Measurements from ENCODE around the gene ZDHHC11.
"Not testable (repeated sequence)": the region's sequence is repeated elsewhere in the genome, so short reads cannot be mapped to it uniquely, and the experiment has no call there.

The ZDHHC11 gene

DNA sequence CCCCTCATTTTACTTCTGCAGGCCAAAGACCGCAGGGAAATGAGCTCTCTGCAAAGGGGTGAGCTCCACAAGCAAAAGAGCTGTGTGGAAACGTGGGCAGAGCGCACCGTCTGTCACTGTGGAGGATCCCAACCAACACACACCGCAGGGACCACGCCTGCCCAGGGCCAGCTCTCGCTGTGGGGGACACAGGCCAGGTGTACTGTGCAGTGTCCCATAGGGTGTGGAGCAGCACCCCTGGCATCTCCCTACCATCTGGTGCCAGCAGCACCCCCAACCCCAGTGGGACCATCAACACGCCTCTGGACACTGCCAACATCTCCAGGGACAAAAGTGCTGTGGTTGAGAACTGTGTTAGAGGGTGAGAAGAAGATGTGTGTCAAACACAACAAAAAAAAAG, 27.9 kb upstream of the ZDHHC11 start:
- not testable (repeated sequence) for DNase-seq (ENCODE audit: low read depth)

DNA sequence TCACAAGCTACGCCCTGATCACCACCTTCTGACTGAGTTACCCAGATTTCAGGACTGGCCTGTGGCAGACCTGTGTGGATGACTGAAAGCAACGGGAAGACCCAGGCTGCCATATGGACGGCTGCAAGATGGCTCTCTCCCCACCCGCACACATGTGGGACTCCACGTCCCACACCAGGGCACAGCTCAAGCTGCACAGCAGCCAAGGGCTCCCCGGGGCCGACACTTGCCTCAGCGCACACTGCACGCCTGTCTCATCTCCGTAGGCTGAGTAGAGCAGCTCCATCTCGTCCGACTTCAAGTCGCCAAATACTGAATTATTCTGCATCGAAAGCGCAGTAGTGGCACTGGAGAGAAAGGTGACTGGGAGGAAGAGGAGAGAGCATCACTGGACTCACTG, 27.3 kb upstream of the ZDHHC11 start:
- DNase-seq (ENCODE audit: low read depth) = no peak

DNA sequence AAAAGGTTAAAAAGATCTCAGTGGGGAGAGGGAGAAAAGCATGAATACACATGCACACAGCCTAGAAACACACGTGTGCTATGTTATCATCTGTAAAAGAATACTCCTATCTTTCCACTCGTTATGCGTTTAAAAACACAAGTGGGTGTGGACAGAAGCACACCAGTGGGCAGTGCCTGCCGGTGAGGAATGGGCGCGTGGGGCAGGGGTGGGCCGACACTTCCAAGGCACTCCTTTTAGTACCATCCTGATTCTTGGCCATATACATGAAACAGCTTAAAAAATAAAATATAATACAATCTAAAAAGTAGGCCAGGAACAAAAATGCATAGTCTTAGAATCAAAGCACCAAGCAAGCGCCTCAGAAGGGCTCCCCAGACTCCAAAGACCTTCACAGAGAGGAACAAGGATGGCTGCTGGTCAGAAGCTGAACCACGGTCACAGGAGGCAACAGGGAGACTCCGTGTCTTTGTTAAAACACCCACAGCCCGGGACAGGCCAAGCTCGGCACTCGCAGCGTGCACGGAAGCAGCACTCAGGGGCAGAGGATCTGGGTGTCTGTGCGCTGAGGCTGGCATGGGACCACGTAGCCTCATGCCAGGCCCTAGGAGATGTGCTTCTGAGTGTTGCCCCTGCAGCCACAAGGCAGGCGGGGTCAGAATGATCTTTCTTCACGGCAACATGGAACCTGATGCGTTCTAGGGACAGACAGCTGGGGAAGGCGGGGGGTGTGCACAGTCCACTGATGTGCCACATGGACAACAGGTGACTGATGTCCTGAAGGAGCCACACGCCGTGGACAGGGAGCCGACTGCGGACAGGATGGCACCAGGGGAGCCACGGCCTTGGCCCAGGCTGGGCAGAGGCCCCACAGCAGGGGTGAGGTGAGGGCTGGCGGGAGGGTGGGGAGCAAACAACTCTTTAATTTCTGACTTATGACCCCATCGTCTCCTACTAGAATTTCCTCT, 25.9 kb upstream of the ZDHHC11 start:
- DNase-seq (ENCODE audit: low read depth) = no peak

DNA sequence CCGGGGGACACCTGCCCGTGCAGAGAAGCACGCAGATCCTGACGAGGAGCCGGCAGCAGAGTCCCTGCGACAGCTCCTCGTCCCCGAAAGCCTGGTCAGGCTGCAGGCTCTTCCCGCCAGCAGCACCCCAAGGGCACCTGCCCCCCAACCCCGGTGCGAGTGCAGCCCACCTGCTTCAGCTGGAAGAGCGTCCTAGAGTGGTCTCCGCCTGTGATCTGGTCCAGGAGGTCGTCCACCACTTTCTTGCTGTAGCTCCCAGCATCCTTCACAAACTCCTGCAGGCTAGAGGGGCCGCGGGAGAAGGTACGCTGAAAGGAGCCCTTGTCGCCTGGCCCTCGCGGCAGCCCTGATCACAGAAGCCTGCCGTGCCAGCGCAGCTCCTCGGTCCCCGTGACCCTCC, 25.1 kb upstream of the ZDHHC11 start:
- no peak for DNase-seq (ENCODE audit: low read depth)

DNA sequence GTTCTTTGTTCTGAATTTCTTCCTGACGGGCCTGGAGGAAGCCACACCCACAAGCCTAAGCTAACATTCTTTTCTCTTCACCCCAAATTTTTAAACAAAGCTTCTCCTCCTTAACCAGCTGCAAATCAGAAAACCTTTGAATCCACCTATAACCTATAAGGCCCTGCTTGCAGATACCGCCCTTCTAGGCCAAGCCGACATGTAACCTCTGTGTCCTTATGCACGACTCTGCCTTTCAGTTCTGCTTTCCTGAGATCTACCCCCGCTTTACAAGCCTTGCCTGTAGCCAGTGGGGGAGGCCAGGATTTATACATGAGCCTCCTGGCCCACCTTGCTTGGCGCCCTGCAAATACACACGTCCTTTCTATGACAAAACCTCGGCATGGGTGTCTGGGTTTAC, 22.5 kb upstream of the ZDHHC11 start:
- DNase-seq (ENCODE audit: low read depth) = no peak

DNA sequence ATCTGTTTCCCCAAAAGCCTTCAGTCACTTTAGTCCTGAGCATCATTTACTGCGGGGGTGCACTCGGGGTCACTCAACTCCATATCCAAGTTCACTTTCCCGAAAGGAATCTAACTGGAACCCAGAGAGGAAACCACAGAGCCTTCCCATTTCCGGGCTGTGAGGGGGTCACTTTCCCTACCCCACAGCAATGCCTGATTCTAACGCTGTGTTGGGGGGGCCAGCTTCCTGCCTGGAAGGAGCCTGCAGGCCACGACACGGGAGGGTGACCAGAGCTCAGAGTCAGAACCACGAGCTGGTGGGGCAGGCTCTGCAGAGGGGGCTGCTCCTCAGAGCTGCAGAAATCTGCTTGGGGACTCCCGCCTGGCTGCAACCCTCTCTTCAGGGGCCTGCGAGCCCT, 21.5 kb upstream of the ZDHHC11 start:
- no peak for DNase-seq (ENCODE audit: low read depth)

DNA sequence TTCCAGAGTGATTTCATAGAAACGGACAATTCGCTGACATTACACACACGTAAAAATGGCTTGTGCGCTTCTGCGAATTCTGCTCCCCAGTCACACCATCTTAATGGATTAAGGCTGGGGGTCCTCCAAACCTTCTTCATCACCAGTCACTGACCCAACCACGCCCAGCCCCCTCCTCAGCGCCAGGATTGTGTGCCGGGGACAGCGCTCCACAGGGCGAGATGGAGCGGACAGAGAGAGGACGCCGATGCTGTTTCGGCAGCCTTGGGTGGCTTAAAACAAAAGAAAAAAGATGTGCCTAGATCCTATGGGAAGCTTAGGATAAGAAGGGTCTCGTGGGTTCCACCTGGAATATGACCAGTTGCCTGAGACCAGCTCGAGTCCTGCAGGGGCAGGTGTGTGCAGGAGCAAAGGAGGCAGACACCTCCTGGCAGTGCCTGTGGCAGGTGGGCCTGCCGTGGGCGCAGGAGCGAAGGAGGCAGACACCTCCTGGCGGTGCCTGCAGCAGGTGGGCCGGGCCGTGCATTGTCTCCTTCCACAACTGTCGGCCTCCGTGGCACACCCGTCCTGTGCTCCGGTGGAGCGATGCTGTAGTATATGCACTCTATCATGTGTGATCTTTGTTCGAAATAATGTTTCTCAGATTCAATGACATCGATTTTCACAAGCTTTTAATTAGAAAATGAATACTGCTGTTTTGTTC, 21.0 kb upstream of the ZDHHC11 start:
- no peak for DNase-seq (ENCODE audit: low read depth)

DNA sequence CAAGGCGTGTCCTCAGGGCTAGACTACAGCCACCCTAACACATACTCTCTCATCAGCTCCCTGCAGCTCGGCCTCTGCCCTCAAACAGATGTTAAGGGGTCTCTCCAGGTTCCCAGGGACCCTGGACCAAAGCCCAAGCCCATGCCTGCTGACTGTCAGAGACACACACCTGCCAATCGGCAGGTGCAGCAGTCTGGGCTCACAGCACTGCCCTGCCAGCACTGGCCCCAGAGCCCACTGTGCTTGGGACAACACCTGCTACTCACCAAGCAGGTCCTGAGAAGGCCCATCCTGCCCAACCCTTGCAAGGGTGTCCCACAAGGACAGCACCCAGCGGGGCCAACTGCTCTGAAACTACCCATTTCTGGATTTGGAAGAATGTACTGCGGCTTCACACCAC, 20.2 kb upstream of the ZDHHC11 start:
- no peak for DNase-seq (ENCODE audit: low read depth)

DNA sequence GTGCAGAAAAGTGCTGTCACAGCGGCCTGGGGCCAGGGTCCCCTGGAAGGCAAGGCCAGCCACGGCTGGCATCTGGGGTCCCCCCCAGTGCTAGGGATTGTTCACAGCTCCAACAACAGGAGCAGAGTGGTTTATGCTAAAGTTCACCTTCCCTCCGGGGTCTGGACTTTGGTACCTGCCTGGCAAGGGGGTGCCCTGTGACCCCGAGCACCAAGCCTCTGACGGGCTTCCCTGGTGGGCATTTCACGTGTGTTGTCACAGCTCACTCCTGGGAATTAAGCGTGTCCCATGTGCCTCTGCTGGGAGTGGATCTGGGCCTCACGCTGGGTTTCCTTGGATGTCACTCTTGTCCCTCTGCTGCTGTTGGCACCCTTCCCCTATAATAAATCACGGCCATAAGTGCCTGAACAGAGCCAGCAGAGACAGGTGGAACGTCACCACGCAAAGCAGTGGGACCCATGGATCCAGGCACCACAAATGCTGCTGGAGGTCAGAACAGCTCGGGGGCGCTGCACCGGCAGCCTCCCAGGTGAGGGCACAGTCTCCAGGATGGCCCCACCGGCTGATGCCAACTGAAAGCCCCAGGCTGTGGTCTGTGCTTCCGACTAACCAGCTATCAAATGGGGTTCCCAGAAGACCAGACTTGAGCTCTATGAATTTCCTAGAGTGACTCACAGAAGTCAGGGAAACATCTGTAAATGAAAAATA, 17.8 kb upstream of the ZDHHC11 start:
- no peak for DNase-seq (ENCODE audit: low read depth)

DNA sequence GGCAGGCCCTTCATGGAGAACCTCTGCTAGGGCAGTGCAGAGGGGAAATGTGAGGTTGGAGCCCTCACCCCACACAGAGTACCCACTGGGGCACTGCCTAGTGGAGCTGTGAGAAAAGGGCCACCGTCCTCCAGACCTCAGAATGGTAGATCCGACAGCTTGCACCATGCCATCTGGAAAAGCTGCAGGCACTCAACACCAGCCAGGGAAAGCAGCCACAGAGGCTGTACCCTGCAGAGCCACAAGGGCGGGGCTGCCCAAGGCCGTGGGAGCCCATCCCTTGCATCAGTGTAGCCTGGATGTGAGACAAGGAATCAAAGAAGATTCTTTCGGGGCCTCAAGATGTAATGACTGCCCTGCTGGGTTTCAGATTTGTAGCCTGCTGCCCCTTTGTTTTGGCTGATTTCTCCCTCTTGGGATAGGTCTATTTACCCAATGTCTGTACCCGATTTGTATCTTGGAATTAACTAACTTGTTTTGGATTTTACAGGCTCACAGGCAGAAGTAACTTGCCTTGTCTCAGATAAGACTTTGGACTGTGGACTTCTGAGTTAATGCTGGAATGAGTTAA, 16.6 kb upstream of the ZDHHC11 start:
- DNase-seq (ENCODE audit: low read depth) = no peak

DNA sequence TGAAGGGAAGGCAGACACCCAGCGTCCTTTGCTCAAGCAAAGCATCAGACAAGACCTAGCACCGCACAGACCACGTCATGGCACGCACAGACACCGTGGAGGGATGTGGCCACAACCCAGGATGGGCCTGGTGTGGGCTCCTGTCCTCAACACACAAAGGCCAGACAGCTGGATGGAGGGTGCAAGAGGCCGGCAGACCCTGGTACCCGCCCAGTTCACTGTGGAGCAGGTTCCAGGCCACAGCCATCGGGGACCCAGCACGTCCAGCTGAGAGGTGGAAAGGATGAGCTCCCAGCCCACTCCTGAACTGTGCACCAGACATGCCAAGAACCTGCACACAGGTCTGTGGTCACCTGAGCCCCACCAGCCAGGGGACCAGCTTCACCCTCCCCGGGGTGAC, 15.0 kb upstream of the ZDHHC11 start:
- DNase-seq (ENCODE audit: low read depth) = no peak

DNA sequence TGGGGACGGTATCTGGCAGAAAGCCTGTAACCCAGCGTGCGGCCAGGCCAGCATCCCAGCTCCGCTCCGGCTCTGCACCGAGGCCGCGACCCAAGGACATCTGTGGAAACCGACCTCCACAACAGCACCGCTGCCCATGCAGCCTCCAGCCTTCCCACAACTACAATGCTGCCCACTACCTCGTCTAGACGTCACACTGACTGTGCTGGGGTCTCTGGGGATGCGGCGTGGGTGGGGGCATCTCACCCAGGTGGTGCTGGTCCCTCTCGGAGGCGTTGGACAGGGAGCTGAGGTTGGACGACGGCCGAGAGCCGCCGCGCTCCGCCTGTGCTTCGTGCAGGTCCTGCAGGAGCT, 14.4 kb upstream of the ZDHHC11 start:
- no peak for DNase-seq (ENCODE audit: low read depth)

DNA sequence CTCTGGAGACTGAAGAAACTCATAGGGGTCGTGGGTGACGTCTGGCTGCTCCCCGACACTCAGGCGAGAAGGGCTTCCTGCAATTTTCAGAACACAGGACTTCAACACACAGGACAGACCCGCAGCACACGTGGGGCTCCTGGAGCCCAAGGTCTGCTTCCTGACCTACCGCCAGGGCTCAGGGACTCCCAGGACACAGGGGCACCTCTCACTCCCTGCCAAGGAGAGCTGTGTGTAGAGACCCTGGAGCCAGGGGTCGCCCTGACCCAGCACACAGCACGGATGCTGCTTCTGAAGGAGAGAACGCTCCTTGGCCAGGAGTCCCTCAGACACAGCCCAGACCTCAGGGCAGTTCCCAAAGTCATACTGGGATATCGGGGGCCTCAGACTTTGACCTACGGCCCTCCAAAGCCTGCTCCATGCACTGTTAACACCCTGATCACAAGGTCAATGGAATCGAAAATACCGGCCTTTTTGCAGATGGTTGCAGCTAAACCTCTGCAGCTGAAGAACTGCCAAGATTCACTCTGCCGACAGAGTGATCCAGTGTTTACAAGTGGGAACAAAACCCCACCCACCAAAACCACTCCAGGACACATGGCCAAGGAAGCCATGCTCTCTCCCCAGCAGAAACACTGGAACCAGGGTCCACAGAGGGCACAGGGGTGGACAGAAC, 13.8 kb upstream of the ZDHHC11 start:
- DNase-seq (ENCODE audit: low read depth) = no peak

DNA sequence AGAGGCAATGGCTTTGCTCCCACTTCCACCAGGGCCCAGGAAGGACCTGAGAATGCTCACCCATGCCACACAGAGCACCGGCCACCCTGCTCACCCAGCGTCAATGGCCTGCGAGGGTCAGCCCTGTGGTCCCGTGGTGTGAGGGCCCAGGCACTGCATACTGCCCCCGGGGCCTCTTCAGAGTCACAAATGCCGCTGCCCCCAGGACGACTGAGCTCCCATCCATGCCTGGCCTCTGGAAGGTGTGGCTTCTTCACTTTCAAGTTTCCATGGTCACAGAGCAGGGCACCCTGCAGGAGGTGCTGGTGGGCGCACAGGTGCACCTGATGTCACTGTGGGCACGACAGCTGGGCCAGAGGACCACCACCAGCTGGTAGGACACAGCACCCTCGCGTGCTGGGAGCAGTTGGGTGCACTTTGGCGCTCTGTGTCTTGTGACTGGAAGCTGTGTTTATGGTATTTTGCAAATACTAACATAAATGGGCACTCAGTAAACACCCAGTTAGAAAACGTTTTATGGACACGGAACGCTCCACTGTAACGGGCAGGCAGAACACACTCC, 12.5 kb upstream of the ZDHHC11 start:
- no peak for DNase-seq (ENCODE audit: low read depth)

DNA sequence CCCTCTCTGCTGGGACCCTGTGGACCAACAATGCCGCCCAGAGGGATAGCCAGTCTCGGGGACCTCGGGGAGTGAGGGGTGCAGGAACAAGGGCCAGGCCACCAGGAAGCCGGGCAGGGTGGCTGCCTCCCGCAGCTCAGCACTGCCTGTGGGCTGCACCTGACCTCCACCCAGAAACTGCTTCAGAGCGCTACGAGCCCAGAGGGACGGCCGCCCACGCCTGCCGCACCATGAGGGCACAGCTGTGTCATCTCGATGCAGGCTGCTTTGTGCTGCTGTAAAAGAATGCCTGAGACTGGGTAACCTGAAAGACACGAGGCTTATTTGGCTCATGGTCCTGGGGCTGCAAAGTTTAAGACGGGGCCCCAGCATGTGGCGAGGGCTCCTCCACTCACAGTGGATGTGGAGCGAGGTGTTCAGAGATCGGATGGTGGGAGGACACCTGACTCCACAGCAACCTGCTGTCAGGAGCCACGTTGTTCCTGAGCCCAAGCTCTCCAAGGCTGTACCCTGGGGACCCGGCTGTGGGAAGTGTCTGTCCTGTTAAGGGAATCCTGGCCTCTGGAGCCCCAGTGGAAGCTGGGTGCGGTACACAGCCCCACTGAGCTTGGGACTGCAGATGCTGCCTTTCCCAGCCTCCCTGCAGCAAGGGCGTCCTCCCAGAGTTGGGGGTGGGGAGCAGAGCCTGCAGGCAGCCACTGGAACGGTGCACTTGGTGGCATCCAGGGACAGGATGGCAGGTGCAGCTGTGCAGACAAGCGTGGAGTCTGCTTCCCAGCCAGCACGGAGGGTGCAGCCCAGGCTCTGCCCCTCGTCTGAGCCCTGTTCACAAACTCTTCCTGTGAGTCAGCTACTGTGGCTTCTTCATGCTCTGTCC, 11.8 kb upstream of the ZDHHC11 start:
- DNase-seq (ENCODE audit: low read depth) = no peak

DNA sequence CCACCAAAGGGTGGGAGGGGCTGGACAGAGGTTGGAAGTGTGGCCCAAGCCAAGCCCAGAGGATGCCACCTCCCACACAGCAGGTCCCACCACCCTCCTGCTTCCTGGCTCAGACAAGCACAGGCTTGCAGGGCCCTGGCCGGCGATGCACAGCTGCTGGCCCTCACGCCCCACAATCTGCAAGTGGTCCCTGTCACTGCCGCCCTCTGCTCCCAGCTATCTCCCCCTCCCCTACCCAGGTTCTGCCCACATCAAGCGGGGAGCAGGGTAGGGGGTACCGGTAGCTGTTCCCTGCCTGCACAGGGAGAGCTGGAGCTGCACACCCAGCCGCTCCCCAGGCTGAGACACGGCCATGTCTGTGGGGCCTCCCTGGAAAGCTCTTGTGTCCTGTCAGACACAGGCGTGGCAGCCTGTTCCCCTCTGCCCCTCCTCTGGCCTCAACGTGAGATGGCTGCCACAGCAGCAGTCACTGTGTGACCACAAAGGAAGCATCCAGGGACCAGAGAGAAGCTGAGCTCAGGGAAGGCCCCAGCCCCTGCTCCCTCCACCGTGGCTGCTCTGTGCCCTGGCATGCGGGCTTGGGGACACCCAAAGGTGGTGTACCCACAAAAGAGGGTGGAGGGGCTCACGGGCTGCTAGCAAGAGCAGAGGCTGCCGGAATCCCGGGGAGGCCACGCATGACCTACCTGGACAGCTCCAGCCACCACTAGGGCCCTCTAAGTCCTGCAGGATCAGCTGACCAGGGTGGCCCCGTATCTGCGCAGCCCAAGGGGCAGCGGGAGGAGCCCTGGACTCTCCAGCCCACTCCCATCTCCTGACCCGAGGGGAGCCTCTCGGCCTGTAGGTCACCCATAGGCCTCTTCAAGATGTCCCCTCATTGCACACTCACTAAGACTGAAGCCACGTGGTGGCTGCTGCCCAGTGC, 10.9 kb upstream of the ZDHHC11 start:
- no peak for DNase-seq (ENCODE audit: low read depth)

DNA sequence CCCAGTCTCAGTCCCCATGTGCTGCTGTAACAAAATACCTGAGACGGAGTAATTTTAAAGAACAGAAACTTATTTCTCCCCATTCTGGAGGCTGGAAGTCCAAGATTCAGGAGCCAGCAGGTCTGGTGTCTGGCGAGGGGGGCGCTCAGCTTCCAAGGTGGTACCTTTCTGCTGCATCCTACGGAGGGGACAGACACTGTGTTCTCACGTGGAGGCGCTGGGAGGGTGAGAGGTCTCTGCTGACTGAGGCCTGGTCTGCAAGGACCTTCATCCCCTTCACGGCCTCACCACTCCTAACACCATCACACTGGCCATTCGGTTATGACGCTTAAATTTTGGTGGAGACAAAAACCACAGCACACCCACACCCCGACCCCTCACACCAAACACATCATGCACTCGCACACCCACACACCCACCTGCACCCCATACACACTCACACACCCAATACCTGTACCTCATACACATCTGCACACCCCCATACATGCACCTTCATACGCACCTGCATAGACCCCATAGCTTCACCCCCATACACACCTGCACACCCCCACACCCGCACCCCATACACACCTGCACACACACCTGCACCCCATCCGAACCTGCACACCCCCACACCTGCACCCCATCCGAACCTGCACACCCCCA, 9.8 kb upstream of the ZDHHC11 start:
- no peak for DNase-seq (ENCODE audit: low read depth)

DNA sequence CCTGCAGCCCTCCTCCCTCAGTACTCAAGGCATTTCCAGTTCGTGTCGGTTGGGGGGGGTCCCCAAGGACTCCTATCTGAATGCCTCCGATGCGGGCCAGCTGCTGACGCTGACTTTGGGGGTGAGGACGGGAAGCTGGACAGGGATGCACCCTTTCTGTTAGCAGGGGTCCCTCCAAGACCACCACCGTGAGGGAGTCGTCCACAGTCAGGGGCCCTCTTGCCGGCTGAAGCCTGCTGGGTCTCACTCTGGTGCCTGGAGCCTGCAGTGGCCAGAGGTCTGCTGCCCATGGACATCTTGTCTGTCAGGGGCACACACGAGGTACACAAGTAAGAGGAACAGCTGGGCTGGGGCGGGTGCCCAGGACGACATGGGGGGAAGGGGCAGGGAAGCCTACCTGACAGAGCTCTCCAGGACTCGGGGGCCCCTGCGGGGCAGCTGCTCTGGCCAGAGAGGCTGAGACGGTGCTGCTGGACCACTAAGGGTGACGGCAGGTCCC, 9.1 kb upstream of the ZDHHC11 start:
- no peak for DNase-seq (ENCODE audit: low read depth)

DNA sequence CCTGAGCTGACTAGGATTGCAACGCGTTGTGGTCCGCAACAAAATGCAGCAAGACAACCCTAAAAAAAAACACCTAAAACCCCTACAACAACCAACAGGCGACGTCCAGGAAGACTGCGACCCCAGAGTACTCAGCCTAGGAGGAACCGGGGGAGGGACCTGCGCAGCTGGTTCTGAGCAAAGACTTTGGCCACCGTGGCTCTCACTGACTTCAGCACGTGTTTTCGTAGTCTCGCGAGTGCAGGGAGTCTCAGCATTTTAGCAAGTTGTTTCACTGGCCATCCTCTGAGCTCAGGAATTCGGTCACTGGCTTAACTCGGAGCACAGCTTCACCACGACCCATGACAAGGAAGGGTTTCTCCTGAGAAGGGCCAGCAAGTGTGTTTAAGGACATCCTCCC, 8.6 kb upstream of the ZDHHC11 start:
- DNase-seq (ENCODE audit: low read depth) = no peak

Measured in activated T-cell treated with anti-CD3 and anti-CD28 coated beads for 1 hour (primary cell).